Measurements from ENCODE around the gene FGFR3.

The FGFR3 gene

GRCh38 chr4:1770791-1771231, 22.3 kb upstream of the FGFR3 start:
- DNase-seq: no peak

DNA sequence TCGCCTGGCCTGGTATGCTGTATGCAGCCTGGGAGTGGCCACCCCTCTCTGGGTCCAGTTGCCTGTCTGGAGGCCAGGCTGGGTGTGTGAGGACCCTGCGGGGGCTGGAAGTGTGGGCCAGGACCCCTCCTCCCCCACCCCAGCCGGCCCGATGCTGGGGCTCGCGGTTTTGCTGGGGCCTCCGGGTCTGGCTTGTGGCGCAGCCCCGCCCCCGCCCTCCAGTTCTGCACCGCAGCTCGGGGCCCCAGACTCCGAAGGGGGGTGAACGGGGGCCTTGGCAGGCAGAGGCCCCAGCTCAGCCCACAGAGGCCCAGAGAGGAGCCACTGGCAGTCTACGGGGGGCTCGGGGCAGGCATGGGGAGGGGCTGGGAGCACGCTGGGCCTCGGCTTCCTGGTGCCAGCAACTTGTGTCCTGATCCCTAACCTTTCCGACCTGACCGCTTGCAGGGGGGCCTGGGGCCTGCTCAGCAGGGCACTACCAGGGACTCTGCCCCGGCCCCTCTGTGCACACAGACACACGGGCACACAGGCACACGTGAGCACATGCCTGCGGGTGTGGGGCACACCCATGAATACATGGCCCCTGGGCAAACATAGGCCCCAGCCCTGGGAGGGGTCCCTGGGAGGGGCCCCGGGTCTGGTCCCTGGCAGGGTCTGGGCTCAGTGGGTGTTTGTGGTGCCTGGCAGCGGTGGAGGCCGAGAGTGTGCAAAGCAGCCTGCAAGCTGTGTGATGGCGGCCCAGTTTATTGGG, 21.4 kb upstream of the FGFR3 start:
- DNase-seq: no peak

DNA sequence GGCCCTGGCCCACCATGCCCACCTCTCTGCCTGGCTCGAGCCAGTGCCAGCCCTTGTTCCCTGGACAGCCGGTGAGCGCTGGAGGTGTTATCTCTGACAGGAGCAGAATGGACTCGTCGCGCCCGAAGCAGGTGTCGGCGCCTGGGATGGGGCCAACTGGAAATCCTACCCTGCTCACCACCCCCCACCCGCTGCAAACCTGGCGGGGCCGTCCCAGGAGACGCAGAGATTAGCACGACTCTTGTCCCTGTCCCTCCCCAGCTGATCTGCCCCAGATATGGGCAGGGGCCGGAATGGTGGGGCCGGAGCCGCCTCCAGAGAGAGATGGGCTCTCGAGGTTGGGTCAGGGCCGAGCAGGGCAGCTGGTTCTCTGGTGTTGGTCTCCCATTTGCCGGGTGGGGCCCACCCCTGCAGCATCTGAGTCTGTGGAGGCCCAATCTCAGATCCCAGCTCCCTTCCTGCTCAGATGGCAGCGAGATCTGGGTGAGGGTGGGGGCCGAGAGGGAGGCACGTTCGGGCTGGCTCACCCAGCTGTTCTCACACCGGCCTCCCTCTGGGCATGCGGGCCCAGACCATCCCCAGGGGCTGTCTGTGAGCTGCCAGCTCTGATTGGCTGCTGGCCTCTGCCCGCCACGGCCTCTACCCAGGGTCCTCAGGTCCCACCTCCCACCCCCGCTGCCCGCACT, 20.1 kb upstream of the FGFR3 start:
- no peak for DNase-seq

- no peak for DNase-seq
Measured at GRCh38 chr4:1773754-1774153, 19.3 kb upstream of the FGFR3 start.

- no peak for DNase-seq
Measured at GRCh38 chr4:1775731-1776500, 17.2 kb upstream of the FGFR3 start.

DNA sequence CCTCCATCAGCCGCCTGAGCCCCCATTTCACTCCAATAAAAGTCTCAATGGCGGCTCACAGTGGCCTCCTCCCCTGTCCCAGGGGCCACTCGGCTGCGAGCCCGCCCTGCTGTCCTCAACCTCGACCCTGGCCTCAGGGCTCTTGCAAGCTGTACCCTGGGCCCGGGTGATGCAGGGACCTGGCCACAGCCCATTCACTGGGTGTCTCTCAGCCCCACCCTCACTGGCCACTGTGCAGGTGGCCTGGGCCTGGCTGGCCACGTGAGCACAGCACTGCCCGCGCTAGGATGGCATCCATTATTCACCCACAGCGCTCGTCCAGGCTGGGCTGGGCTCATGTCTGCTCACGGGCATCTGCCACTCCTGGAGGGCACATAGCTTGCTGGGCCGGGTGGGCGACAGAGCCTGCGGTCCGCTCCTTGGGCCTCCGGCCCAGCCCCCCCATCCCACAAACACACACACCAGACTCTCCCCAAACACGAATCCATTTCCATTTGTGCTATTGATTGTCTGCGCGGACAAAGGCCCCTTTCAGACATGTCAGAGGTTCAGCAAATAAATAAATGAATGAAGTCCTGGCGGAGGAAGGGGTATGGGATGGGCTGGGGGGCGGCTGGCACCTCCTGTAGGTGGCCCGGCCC, 16.5 kb upstream of the FGFR3 start:
- DNase-seq: no peak

DNA sequence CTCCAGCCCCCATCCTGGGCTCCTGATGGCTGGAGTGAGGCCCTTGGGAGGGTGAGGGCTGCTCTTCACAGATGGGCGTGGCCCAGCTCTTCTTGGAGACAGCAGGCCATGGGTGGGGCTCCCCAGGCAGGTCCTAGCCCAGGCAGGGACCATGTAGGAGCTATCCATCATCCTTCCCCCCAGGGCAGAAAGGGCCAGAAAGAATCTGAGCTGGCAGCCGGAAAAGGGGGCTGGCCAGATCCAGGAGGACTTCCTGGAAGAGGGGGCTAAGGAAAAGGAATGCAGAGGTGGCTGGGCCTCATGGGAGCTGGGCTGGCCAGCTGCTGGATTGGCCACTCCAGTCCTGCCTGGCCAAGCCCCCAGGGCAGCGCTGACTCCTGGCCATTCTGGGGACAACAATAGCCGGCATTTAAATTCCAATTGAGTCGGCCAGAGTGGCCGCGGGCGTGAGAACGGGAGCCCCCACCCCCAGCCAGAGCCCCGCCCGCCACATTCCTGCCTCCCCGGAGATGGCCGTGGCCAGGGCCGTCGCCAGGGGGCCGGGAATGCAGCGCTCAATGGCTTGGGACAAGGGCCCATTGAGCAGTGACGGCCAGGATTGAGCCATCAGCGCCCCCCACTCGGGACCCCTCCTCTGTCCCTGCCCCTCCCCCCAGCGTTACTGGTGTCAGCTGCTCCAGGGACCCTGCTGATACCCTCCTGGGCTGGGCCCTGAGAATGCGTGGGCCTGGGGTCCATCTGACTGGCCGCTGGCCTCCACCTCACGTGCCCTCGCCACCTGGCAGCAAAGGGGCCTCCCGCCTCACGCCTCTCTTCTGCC, 15.1 kb upstream of the FGFR3 start:
- no peak for DNase-seq

- no peak for DNase-seq
Measured at GRCh38 chr4:1778642-1779392, 14.3 kb upstream of the FGFR3 start.

GRCh38 chr4:1779588-1780382, 13.3 kb upstream of the FGFR3 start:
- DNase-seq: no peak

- DNase-seq: no peak
Measured at GRCh38 chr4:1780435-1780834, 12.7 kb upstream of the FGFR3 start.

- no peak for DNase-seq
Measured at GRCh38 chr4:1783015-1783414, 10.1 kb upstream of the FGFR3 start.

- DNase-seq: no peak
Measured at GRCh38 chr4:1783970-1784369, 9.1 kb upstream of the FGFR3 start.

- DNase-seq: no peak
Measured at GRCh38 chr4:1784395-1784788, 8.7 kb upstream of the FGFR3 start.

DNA sequence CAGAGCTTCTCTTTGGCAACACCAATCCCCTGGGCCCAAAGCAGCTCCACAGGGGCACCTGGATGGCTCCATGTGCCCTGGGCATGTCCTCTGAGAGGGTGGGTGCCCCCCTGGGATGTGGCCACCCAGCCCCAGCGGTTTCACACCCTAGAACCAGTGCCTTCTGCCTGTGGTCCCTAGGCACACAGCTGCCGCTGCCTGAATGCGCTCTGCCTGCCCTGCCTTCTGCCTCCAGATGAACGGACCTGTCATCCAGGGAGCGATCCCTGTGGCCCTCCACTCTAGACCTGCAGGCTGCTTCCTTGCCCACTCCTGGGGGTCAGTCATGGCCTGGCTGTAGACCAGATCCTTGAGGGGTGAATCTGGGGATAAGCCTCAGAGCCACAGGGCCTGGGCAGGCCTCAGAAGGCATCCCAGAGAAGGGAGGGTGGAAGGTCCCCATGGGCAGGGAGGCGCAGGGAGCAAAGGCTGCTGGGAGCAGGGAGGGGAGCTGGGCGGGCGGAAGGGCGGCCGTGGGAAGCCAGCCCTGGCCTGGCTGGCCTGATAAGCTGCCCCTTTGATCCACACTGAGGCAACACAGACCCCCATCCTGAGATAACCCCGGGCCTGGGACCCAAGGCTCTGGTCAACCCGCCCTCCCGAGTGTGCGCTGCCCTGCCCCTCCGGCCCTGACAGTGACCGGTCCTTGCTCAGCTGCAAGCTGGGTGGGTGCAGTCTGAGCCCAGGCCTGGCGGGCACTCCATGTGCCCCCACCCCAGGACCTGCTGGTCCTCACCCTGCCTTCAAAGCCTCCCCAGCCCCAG, 8.1 kb upstream of the FGFR3 start:
- no peak for DNase-seq

- no peak for DNase-seq
Measured at GRCh38 chr4:1785592-1785991, 7.5 kb upstream of the FGFR3 start.

DNA sequence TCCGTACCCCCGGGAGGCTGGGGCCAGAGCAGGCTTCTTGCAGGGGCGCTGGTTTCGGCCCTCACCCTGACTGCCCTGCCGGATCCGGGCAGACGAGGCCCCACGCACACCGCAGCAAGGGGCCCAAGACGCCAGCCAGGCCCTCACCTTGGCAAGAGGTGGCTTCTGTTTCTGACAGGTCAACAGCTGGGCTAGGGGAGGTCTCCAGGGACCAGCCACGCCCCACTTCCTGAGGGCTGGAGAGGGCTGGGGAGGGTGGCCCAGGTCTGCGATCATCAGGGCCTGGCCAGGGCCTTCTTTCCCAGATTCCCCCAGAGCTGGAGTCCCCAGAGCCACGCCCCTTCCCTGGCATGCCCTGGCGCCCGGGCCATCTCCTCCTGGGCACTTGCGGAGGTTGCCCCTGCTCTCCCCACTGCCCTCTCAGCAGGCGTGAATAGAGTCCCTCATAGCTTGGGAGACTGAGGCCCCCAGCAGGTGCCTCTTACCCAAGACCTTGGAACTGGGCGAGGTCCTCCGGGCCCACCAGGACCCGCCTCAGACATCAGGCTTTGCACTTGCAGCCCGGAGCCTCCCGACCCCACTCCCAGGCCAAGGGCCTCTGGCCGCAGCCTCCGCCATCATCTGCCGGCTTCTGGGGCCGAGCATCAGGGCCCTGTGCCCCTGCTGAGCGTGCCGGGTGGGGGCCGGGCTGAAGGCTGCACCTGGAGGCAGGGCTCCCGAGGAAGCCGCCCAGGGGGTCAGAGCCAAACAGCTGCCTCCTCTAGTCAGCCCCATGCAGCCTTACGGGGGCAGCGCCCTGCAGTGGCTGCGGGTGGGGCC, 6.3 kb upstream of the FGFR3 start:
- DNase-seq: no peak

- DNase-seq: no peak
Measured at GRCh38 chr4:1787411-1788077, 5.5 kb upstream of the FGFR3 start.

DNA sequence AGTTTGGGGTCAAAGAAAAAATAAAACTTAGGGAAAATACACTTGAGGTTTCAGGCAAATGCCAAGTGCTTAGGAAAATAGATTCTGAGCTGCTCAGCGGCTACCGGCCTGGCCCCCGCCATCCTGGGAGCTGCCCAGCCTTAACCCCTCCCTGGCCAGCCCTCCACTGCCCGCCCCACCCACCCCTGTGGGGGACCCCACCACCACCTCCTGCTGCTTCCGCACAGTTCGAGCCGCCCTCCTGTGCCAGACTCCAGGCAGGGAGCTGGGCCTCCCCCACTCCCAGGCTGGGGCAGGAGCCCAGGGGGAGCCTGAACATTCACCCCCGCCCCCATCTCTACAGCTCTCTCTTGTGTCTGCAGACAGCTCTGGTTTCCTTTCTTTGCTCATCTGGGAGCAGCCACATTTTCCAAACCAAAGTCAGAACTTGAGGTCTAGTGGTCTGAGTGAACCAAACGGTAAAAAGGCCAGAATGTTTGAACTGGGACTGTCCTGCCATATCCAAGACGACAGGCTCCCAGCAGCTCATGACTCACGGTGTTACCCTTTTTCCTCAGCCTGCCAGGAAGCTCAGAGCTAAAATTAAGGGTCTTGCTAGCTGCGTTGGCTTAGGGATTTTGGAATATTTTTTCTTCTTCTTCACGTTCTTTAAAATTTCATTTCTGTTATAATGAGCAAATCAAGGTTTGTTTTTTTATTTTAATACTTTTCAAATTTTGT, 4.7 kb upstream of the FGFR3 start:
- DNase-seq: no peak

All from activated CD4-positive, alpha-beta T cell treated with anti-CD3 and anti-CD28 coated beads, Interleukin-2, amount 50 U/mL, for 1 hour (primary cell).